Neural cell (in vitro differentiated cells): ENCODE measurements around the gene ITGBL1.

Experiments
- EP300 ChIP-seq: fragments of 450-650 bp; conservative IDR thresholded peaks from 2 replicates; pipeline ENCODE4 v1.6.1; 2014; ENCODE audit warnings: antibody characterized with exemption, mild to moderate bottlenecking, moderate library complexity; ENCODE audit not compliant: poor library complexity, severe bottlenecking
- EZH2 ChIP-seq: fragments of 200-600, 300-800 bp; shearing (Covaris generic), sonication (generic); IDR thresholded peaks from 2 replicates; pipeline ENCODE4 v1.6.1; 2014; ENCODE audit warnings: antibody characterized with exemption, low read length, borderline replicate concordance, mild to moderate bottlenecking; ENCODE audit not compliant: insufficient read depth, poor library complexity, severe bottlenecking
- MXI1 ChIP-seq: fragments of 450-650 bp; conservative IDR thresholded peaks from 2 replicates; pipeline ENCODE4 v1.6.1; 2014; ENCODE audit warnings: antibody characterized with exemption, mild to moderate bottlenecking; ENCODE audit not compliant: poor library complexity, severe bottlenecking
- POLR2AphosphoS5 ChIP-seq: IDR thresholded peaks from 2 replicates; pipeline ENCODE4 v1.6.1; 2012
- RAD21 ChIP-seq: fragments of 450-650 bp; conservative IDR thresholded peaks from 2 replicates; pipeline ENCODE4 v1.6.1; 2014; ENCODE audit warnings: antibody characterized with exemption, mild to moderate bottlenecking, moderate library complexity
- SMC3 ChIP-seq: fragments of 450-650 bp; conservative IDR thresholded peaks from 2 replicates; pipeline ENCODE4 v1.6.1; 2014; ENCODE audit warnings: antibody characterized with exemption, mild to moderate bottlenecking, moderate library complexity; ENCODE audit not compliant: poor library complexity
- TAF1 ChIP-seq: IDR thresholded peaks from 2 replicates; pipeline ENCODE4 v1.6.1; 2012; ENCODE audit warnings: low read depth
- TF ChIP-seq, protein P1 (sequence below): fragments of 450-650 bp; IDR thresholded peaks from 2 replicates; pipeline ENCODE4 v1.5.1; 2014; ENCODE audit warnings: antibody characterized with exemption, mild to moderate bottlenecking, moderate library complexity; ENCODE audit not compliant: poor library complexity, severe bottlenecking
- TF ChIP-seq, protein P2 (sequence below): IDR thresholded peaks from 2 replicates; pipeline ENCODE4 v1.6.1; 2012; ENCODE audit warnings: borderline replicate concordance

DNA sequence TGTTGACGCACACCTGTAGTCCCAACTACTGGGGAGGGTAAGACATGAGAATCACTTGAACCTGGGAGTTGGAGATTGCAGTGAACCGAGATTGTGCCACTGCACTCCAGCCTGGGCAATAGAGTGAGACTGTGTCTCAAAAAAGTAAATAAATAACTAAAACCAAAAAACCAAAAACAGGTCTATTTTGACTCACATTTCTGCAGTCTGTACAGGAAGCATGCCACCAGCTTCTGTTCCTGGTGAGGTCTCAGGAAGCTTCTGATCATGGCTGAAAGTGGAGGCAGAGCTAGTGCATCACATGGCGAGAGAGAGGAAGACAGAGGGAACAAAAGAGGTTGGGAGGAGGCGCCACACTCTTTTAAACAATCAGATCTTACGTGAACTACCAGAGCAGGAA, 142.5 kb downstream of the ITGBL1 start:
- no peak for TF ChIP-seq SMC3
- TF ChIP-seq, protein P1, sequence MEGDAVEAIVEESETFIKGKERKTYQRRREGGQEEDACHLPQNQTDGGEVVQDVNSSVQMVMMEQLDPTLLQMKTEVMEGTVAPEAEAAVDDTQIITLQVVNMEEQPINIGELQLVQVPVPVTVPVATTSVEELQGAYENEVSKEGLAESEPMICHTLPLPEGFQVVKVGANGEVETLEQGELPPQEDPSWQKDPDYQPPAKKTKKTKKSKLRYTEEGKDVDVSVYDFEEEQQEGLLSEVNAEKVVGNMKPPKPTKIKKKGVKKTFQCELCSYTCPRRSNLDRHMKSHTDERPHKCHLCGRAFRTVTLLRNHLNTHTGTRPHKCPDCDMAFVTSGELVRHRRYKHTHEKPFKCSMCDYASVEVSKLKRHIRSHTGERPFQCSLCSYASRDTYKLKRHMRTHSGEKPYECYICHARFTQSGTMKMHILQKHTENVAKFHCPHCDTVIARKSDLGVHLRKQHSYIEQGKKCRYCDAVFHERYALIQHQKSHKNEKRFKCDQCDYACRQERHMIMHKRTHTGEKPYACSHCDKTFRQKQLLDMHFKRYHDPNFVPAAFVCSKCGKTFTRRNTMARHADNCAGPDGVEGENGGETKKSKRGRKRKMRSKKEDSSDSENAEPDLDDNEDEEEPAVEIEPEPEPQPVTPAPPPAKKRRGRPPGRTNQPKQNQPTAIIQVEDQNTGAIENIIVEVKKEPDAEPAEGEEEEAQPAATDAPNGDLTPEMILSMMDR, result no peak
- TF ChIP-seq, protein P2, sequence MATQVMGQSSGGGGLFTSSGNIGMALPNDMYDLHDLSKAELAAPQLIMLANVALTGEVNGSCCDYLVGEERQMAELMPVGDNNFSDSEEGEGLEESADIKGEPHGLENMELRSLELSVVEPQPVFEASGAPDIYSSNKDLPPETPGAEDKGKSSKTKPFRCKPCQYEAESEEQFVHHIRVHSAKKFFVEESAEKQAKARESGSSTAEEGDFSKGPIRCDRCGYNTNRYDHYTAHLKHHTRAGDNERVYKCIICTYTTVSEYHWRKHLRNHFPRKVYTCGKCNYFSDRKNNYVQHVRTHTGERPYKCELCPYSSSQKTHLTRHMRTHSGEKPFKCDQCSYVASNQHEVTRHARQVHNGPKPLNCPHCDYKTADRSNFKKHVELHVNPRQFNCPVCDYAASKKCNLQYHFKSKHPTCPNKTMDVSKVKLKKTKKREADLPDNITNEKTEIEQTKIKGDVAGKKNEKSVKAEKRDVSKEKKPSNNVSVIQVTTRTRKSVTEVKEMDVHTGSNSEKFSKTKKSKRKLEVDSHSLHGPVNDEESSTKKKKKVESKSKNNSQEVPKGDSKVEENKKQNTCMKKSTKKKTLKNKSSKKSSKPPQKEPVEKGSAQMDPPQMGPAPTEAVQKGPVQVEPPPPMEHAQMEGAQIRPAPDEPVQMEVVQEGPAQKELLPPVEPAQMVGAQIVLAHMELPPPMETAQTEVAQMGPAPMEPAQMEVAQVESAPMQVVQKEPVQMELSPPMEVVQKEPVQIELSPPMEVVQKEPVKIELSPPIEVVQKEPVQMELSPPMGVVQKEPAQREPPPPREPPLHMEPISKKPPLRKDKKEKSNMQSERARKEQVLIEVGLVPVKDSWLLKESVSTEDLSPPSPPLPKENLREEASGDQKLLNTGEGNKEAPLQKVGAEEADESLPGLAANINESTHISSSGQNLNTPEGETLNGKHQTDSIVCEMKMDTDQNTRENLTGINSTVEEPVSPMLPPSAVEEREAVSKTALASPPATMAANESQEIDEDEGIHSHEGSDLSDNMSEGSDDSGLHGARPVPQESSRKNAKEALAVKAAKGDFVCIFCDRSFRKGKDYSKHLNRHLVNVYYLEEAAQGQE, result no peak
- TF ChIP-seq POLR2AphosphoS5, result no peak
- no peak for TF ChIP-seq MXI1
- no peak for TF ChIP-seq EZH2
- no peak for TF ChIP-seq EP300
- no peak for TF ChIP-seq TAF1
- no peak for TF ChIP-seq RAD21
